AG08396 (cell line): ENCODE data around the gene CAPRIN2.

ENCODE experiments used
- DNase-seq: peaks from one replicate; pipeline ENCODE4 v3.0.0; 2012; ENCODE audit warnings: low spot score, mixed read lengths

CAPRIN2 gene

DNA sequence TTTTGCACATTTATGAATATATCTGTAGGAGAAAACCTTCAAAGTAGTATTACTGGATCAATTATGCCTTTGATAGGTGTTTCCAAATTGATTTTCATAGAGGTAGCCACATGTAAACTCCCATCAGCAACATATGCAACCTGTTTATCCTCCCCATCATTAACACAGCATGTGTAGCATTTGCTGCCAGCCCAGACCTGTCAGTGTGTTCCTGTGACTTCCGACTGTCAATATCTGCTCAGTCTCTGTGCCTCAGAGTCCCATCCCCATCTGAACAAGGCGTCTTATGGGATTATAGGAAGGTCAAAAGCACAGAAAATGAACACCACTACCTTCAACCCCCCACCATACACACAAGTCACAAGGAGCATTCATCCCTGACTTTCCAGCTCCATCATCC lies 9.5 kb upstream of the CAPRIN2 start:
- DNase-seq: no peak

DNA sequence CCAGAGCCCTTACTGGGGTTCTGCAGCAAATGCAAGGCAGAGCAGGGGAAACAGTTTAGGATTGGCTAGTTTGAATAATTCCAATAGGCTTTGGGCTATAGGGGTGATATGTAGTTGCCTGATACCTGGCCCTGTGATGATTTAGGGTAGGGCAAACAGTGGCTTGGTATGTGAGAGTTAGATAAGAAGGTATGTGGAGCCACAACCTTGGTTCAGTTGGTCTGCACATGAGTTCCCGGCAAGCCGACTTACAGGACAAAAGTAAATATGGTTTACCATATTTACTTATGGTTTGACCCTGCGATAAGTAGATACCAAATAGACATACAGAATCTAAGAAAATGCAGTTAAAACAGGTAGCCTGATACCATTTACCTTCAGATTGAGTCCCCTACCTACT lies 8.3 kb upstream of the CAPRIN2 start:
- DNase-seq: no peak

DNA sequence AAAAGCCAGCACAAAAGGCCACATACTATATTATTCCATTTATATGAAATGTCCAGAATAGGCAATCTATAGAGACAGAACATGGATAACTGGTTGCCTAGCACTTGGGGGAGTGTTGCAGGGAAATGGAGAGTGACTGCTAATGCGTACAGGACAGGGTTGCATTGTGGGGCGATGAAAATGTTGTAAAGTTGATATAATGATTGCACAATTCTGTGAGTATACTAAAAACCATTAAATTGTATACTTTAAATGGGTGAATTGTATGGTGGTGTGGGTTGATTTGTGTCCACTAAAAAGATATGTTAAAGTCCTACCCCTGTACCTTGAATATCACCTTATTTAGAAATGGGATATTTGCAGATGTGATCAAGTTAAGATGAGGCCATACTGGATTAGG lies 7.0 kb upstream of the CAPRIN2 start:
- DNase-seq: no peak

DNA sequence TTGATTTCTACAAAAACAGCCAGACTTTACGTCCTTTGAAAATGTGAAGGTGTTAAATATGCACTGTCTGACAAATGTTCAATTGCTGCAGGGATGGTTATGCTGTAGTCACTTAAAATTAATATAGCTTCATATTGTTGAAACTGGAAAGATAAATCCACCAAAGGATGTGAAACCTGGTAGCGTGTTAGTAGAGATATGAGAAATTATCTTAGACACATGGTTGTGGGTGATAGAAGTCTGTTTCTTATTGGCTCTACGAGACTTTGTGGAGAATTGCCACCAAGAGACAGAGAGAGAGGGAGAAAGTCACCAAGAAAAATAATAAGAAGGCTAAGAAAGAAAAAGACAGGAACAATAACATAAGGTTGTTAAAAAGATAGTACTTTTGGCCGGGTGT lies 2.6 kb upstream of the CAPRIN2 start:
- DNase-seq: no peak

DNA sequence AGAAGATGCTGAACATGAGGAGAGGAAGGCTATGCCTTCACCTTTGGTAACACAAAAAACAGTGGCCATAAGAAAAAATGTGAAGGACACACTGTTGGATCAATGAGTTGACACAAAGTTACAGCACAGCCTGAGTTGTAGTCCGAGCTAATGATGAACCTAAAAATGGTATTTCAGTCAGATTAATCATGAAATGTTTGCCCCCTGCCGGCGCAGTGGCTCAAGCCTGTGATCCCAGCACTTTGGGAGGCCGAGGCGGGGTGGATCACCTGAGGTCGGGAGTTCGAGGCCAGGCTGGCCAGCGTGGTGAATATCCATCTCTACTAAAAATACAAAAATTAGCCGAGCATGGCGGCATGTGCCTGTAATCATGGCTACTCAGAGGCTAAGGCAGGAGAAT lies 1.3 kb upstream of the CAPRIN2 start:
- no peak for DNase-seq

DNA sequence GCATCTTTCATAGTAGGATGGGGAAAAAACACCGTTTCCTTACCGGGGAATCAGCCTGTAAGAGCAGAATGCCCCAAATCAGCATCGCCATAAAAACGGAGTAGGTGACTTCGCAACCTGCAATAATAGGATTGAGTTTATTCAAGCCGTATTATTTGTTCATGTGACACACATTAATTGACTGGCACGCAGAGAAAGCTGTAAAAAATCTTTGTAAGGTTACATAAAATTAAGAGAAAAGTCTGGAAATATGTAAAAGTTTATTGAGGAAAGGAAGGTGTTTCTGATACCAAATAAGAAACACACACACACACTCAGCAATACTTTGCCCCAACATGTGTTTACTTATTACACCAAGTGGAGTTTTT lies 628 bp upstream of the CAPRIN2 start:
- no peak for DNase-seq

DNA sequence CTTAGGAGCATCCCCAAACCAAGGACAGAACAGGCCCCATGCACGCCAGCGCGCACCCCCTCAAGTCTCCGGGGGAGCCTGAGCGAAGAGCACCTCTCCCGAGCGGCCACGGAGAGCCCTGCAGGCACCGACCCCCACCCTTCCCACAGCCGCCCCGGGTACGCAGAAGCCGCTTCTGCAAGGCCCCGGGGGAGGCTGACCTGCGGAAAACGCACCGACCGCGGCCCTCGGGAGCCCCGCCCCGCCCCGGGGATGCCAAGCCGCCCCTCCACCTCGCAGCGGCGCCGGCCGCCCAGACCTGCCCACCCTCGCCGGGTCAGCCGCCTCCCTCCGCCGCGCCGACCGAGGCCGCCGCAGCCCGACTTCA lies 385 bp downstream of the CAPRIN2 start:
- DNase-seq: no peak

DNA sequence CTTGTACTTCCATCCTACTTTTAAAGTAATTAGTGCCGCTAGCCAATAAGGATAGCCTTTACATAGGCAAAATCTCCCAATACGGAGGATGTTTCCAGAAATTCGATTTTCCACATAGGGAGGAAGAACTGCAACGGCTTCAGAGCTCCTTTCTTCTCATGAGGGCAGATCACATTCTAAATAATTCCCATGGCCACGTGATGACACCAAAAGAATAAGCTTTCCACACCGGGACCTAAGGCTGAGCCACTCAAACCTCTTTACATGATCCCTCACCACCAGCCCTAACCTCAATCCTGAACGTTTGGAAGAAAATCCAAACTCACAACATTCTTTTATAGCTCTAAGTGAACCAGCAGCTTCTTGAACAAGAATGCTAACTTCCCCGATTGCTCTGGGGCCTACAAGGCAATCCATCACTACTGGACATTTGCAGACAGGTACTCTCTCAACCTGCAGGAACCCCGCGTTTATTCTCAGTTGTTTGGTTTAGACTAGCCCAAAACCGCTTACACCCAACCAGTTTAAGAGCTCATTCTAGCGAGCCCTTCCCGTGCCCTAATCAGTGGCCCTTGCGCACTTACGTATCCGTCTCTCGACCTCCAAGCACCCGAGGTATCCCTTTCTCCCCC lies 884 bp downstream of the CAPRIN2 start:
- DNase-seq: peak; percentile 23

DNA sequence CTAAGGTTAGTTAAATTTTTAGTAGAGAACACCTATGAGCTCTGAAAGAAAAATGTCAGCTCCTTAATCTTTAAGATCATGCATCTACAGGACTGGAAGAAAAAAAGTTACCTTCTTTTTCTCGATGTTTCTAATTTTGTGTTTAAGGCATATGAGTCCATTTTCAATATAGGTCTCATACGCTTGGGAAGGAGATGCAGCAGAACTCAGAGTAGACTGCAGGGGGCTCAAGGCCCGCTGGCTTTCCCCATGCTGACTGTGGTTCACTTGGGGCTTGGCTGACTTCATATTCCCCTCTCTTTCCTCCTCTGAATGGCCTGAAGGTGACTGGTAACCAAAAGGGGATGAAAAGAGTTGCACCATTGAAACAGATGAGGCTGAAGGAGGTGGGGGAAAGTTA lies 1.5 kb downstream of the CAPRIN2 start:
- DNase-seq: peak; percentile 17

DNA sequence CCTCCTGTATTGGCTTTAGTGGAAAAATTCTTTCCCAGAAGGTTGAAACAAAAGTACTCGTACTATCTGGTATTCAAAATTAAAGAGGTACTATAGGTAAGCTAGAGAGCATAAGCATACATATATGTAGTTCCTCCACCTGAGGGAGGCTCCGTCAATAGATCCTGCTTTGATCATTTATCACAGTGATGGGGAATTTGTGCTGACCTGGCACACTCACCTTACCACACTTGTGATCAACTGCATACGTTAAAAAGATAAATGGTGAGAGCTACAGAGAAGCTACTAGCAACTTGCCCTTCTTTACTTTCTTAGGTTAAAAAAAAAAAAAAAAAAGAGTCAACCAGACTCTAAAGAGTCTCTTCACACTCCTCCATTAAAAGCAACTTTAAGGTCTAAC lies 2.5 kb downstream of the CAPRIN2 start:
- DNase-seq: no peak

DNA sequence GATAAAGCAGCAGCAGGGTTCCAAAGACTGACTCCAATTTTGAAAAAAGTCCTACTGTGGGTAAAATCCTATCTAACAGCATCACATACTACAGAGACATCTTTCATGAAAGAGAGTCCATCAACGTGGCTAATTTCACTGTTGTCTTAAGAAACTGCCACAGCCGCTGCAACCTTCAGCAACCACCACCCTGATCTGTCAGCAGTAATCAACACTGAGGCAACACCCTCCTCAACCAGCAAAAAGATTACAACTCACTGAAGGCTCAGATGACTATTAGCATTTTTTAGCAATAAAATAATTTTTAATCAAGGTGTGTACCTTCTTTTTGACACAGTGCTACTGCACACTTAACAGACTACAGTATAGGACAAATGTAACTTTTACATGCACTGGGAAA lies 6.6 kb downstream of the CAPRIN2 start:
- DNase-seq: no peak

DNA sequence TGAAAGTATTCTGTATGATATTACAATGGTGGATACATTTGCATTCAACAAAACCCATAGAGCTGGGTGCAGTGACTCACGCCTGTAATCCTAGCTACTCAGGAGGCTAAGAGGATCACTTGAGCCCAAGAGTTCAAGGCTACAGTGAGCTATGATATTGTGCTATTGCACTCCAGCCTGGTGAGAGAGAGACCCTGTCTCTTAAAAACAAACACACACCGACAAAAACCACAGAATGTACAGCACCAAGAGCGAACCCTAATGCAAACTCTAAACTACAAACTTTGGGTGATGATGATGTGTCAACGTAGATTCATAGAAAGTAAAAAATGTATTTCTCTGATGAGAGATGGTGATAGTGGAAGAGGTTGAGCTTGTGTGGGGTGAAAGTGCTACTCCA lies 8.6 kb downstream of the CAPRIN2 start:
- DNase-seq: no peak

DNA sequence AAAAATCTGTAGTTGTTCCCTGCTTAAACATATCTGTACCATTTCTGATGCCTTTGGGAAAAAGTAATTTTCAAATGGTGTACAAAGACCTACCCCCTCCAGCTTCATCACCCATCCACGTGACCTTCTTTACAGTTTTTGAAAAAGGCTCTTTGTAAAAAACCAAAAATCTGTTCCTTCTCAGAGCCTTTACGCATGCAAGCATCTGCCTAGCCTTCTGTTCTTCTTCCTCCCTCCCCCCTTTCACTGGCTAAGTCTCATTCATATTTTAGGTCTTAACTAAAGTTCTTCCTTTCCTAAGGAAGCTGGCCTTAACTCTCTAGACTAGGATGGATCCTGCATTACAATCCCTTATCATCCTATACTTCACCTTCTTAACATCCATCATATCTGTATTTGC lies 10.4 kb downstream of the CAPRIN2 start:
- no peak for DNase-seq

DNA sequence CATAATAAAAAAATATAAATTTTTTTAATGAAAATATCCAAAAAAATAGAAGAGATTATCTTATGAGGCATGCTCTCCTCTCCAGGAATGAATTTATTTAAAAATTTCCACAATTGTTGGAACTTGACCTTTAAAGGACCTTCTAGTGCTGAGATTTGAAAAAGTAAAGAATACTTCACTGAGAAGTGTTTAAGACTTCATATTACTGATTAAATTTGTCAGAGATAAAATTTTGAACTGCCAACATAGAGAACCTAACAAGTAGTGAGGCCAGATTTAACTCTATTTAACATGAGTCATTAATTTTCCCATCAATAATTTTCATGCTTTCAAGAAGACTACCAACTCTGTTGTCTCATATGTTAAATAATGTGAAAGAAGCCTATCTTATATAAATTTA lies 14.5 kb downstream of the CAPRIN2 start:
- DNase-seq: no peak

DNA sequence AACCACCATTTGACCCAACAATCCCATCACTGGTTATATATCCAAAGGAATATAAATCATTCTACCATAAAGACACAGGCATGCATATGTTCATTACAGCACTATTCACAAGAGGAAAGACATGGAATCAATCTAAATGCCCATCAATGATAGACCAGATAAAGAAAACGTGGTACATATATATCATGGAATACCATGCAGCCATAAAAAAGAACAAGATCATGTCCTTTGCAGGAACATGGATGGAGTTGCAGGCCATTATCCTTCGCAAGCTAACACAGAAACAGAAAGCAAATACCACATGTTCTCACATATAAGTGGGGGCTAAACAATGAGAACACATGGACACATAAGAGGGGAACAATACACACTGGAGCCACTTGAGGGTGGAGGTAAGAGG lies 15.7 kb downstream of the CAPRIN2 start:
- DNase-seq: no peak

DNA sequence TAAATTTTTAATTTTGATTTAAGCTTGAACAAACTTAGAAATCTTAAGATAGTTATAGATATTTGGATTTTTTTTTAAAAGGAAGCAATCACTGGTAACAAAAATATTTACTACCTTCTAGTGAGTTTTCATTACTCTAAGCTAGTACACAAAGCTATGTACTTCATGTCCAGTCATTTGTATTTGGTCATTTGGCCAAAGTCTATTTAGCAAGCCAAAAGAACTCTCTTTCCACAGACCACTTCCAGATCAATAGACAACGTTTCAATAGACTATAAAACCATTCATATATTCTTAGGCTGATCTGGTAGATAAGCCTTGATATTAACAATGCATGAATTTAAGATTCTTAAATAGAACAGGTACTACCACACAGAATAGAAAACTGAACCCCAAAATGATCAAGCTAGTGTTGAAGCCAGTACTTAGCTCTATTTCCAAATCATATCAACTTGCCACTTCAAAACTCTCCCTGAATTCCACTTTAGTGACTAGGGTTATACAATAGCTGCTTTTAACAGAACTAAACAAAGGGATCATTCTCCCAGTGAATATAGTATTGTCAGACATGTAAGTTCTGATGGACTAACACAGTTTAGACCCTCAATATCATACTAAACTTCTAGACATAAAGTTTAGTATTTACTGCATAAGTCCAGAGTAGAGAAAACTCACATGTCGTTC lies 21.7 kb downstream of the CAPRIN2 start:
- DNase-seq: no peak

DNA sequence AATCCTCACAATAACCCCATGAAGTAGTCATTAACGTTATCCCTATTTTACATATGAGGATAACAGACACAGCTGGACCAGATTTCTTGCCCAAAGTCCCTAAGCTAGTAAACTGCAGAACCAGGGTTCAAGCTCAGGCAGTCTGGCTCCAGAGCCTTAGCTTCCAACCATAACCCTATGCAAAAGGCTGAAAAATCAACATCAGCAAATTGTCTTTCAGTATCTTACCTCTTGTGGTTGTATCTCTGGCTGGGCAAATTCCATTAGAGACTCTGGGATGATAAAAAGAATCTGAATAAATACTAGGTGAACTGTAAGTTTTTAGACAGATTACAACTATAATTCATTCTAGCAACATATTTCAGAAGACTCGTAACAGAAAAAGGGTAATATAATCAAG lies 24.7 kb downstream of the CAPRIN2 start:
- DNase-seq: no peak

DNA sequence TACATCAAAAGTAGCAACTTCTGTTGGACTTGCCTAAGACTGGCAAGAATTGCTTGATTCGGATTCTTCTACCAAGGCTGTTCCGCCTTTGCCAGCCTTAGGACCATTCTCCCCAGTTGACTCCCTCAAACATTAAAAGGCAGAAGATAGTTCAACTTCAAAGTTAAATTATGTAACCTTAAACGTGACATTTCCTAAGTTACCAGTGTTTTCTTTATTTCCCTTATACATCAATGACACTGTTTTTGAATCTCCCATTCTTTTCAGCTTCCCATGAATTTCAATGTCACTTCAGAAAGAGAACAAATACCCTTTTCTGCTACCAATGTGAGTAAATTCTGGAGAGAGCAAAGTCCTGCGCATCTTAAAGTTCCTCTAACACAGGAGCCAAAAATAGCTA lies 25.2 kb downstream of the CAPRIN2 start:
- no peak for DNase-seq

DNA sequence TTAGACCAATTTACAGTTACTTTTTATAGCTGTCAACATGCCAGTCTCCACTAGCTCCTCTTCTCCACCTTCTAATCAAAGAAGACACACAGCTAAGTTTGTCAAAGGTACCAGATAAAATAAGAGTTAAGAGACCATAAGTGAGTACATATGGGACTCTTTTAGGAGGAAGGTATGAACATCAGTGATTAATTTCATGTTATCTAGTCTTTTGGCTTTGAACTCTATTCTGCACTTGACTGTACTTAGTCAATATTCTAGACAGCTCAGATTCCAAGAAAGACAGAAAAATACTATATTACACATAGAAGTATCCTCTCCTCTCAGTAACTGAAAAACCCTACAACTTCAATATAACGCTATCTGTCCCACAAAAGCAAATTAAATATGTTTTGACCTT lies 28.1 kb downstream of the CAPRIN2 start:
- DNase-seq: no peak

DNA sequence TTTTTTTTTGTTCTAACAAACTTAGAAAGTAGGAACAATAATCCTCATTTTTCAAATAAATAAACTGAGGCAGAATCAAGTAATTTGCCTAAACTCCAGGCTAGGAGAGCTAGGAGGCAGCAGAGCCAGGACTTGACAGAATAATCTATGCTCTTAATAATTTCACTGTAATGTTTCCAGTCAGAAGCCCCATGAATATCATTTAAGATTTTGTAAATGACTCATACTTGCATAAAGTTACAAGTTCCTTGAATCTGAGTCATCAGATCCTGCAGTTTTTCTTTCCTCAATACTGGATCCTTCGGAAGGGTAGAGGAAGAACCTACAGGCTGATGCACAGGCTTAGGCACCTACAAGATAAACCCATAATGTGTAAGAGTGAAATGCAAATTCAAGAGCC lies 29.0 kb downstream of the CAPRIN2 start:
- DNase-seq: peak; percentile 49

DNA sequence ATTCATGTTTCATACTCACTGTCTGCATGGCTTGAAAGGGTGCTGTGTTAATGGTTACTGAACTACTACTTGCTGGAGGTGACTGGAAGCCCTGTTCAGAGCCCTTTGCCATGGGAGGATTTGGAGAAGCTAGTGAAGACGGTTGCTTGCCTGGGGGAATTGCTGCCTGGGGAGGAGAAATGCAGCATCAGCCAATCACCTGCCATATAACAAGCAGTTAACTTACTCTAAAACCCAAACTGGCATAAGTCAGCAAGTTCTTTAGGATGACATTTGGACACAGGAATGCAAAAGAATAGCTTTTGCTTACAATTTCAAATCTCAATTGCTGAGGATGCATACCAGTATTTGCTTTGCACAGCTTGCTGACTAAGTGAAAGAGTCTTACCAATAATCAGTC lies 35.7 kb downstream of the CAPRIN2 start:
- peak; percentile 65 for DNase-seq

DNA sequence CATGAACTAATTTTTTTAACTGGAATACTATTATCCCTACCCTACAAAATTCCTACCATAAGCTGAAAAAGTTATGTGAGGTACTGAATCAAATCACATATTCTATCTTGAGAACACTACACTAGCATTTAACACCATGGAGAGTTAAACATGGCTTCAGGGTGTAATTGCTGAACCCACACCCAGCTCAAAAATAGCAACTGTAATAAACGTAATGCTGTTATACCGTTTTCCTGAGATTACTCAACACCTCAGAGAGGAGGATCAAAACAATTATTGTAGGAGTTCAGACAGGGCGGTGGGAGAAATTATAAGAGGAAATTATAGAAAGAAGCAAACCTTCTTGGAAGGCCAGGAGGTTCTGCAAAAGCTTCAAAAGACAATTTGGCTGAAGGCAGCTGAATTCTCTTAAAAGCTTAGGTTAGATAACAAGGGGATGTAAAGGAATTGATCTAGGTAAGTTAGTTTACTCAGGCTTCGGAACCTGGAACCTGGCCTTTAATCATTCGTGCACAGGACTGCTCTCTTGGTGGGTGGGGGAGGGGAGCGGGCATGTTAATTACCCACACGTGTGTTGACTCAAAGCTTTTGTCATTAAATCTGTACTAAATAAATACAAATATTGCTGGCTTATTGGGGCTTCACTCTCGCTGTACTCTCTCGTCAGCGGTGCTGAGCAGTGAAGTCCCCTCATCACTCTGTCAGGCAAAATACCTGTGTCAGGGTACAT lies 47.0 kb downstream of the CAPRIN2 start:
- DNase-seq: no peak

DNA sequence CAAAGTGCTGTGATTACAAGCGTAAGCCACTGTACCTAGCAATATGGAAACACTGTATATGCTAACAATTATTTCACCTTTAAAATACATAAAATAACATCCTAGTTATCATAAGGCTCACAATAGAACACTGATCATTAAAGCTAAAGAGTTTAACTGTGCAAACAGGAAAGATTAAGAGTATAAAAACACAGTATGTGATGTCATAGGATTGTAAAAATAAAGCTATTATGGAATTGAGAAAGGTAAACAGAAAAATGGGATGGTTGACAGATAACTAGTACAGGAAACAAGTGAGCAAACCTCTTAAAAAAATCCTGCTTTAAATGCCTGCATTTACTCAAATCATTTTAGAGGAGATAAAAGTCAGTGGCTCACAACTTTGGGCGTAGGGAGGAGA lies 48.3 kb downstream of the CAPRIN2 start:
- no peak for DNase-seq

DNA sequence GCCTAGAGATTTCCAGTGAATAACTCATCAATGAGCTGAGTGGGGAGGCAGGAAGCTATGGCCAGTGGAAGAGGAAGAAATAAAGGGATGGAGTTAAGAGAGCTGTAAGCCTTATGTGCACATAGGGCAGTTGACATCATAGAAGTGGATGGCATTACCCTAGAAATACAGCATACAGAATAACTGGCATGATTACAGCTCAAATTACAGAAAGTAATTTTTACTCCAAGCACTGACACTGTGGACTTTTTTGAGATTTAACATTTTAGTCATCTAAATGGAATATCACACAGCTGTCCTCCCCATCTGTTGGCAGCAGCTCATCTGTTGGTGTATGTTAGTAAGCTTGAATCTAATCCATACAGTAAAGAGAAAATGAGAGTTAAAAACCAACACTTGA lies 53.7 kb downstream of the CAPRIN2 start:
- DNase-seq: no peak
